ENCODE measurements around the gene LLGL1. TPM values are rescaled to one million over a fixed set of nuclear protein-coding genes. Genes with fewer than 3 reads are reported as not detected.

LLGL1 gene
- total RNA-seq, 2 donors from 2014 or later = 66.3 to 69.3 TPM

GRCh38 chr17:18228176-18228682, 2.8 kb downstream of the LLGL1 start:
- no peaks in the 10 kb centered on the region for H3K27me3 Mint-ChIP-seq (ENCODE audit: insufficient read depth)
- no peak overlapping the region for H3K4me3 Mint-ChIP-seq
- H3K9ac ChIP-seq (ENCODE audit: extremely low read depth, low read length, poor library complexity, severe bottlenecking) = no peak overlapping the region
- no peaks in the 10 kb centered on the region for H3K9me3 ChIP-seq (ENCODE audit: control insufficient read depth, low read length)
- H3K36me3 Mint-ChIP-seq (ENCODE audit: low read depth) = peaks cover 2% of the 10 kb centered on the region
- no peak for TF ChIP-seq CTCF (conservative IDR thresholded peaks at IDR 0.05)
- H3K4me3 ChIP-seq (ENCODE audit: low read length) = no peak overlapping the region
- H3K27ac ChIP-seq (ENCODE audit: low read depth, low read length) = no peak overlapping the region
- peaks cover 19% of the 10 kb centered on the region for H3K36me3 ChIP-seq (ENCODE audit: control insufficient read depth, insufficient read depth, low read length)
- H3K4me1 Mint-ChIP-seq = peaks cover 22% of the 10 kb centered on the region
- H3K27me3 ChIP-seq (ENCODE audit: control insufficient read depth, insufficient read depth, low read length, poor library complexity, severe bottlenecking) = no peaks in the 10 kb centered on the region
- 93 to 95% methylated on average over 10 of the region's 10 CpGs for WGBS, 2 experiments (ENCODE audit: insufficient coverage in 1 of 2, insufficient read length in 1 of 2)
- H3K9me3 Mint-ChIP-seq = no peaks in the 10 kb centered on the region
- no peak for DNase-seq
- H3K4me1 ChIP-seq (ENCODE audit: control insufficient read depth, insufficient read depth, low read length) = peaks cover 5% of the 10 kb centered on the region
- peak overlapping the region; percentile 77 for H3K27ac Mint-ChIP-seq

GRCh38 chr17:18229254-18229653, 3.8 kb downstream of the LLGL1 start:
- H3K9me3 ChIP-seq (ENCODE audit: control insufficient read depth, low read length) = no peaks in the 10 kb centered on the region
- WGBS, 2 experiments (ENCODE audit: insufficient coverage in 1 of 2, insufficient read length in 1 of 2) = 99 to 100% methylated on average over 1 to 3 of the region's 4 CpGs
- H3K4me1 ChIP-seq (ENCODE audit: control insufficient read depth, insufficient read depth, low read length) = peaks cover 5% of the 10 kb centered on the region
- H3K4me3 ChIP-seq (ENCODE audit: low read length) = no peak overlapping the region
- TF ChIP-seq CTCF (conservative IDR thresholded peaks at IDR 0.05) = no peak
- Mint-ChIP-seq H3K27me3 (ENCODE audit: insufficient read depth) (no peaks in the 10 kb centered on the region), H3K9me3 (no peaks in the 10 kb centered on the region), H3K36me3 (ENCODE audit: low read depth) (peaks cover 4% of the 10 kb centered on the region), H3K27ac (no peak overlapping the region), H3K4me3 (no peak overlapping the region), H3K4me1 (peaks cover 18% of the 10 kb centered on the region)
- no peaks in the 10 kb centered on the region for H3K27me3 ChIP-seq (ENCODE audit: control insufficient read depth, insufficient read depth, low read length, poor library complexity, severe bottlenecking)
- H3K36me3 ChIP-seq (ENCODE audit: control insufficient read depth, insufficient read depth, low read length) = peaks cover 20% of the 10 kb centered on the region
- no peak overlapping the region for H3K9ac ChIP-seq (ENCODE audit: extremely low read depth, low read length, poor library complexity, severe bottlenecking)
- DNase-seq = no peak
- peak overlapping the region; percentile 29 for H3K27ac ChIP-seq (ENCODE audit: low read depth, low read length)

GRCh38 chr17:18229771-18230170, 4.3 kb downstream of the LLGL1 start:
- no peaks in the 10 kb centered on the region for H3K27me3 ChIP-seq (ENCODE audit: control insufficient read depth, insufficient read depth, low read length, poor library complexity, severe bottlenecking)
- H3K9ac ChIP-seq (ENCODE audit: extremely low read depth, low read length, poor library complexity, severe bottlenecking) = no peak overlapping the region
- peaks cover 20% of the 10 kb centered on the region for H3K36me3 ChIP-seq (ENCODE audit: control insufficient read depth, insufficient read depth, low read length)
- peak overlapping the region; percentile 76 for H3K27ac ChIP-seq (ENCODE audit: low read depth, low read length)
- H3K4me3 Mint-ChIP-seq = no peak overlapping the region
- H3K9me3 ChIP-seq (ENCODE audit: control insufficient read depth, low read length) = no peaks in the 10 kb centered on the region
- no peak overlapping the region for H3K4me3 ChIP-seq (ENCODE audit: low read length)
- peaks cover 17% of the 10 kb centered on the region for H3K4me1 Mint-ChIP-seq
- H3K9me3 Mint-ChIP-seq = no peaks in the 10 kb centered on the region
- 77 to 99% methylated on average over 6 to 7 of the region's 7 CpGs for WGBS, 2 experiments (ENCODE audit: insufficient coverage in 1 of 2, insufficient read length in 1 of 2)
- no peak overlapping the region for H3K27ac Mint-ChIP-seq
- no peak for TF ChIP-seq CTCF (conservative IDR thresholded peaks at IDR 0.05)
- DNase-seq = no peak
- no peaks in the 10 kb centered on the region for H3K27me3 Mint-ChIP-seq (ENCODE audit: insufficient read depth)
- H3K4me1 ChIP-seq (ENCODE audit: control insufficient read depth, insufficient read depth, low read length) = peaks cover 5% of the 10 kb centered on the region
- H3K36me3 Mint-ChIP-seq (ENCODE audit: low read depth) = peaks cover 9% of the 10 kb centered on the region

Data from endodermal cell (in vitro differentiated cells).